H9 (cell line): ENCODE measurements around the gene DOCK9. TPM values are rescaled to one million over a fixed set of nuclear protein-coding genes. Genes with fewer than 3 reads are reported as not detected.

ENCODE experiments used
- DNase-seq: peaks from one replicate; pipeline ENCODE4 v3.0.0-alpha.2; 2017
- H2AFZ ChIP-seq: one replicate; pipeline ENCODE4 v1.6.1; 2013; ENCODE audit warnings: mild to moderate bottlenecking, low read length, control low read depth, moderate library complexity
- H2AK5ac ChIP-seq: 2 replicates; pipeline ENCODE4 v1.6.1; 2013; ENCODE audit warnings: low read length, control low read depth, mixed read lengths; ENCODE audit not compliant: insufficient read length
- H2BK120ac ChIP-seq: one replicate; pipeline ENCODE4 v1.6.1; 2013; ENCODE audit warnings: low read depth, mild to moderate bottlenecking, low read length, control low read depth, inconsistent platforms; ENCODE audit not compliant: poor library complexity, severe bottlenecking
- H2BK12ac ChIP-seq: 2 replicates; pipeline ENCODE4 v1.6.1; 2013; ENCODE audit warnings: low read length, control low read depth, mixed read lengths, low read depth; ENCODE audit not compliant: insufficient read length
- H2BK15ac ChIP-seq: 2 replicates; pipeline ENCODE4 v1.6.1; 2013; ENCODE audit warnings: low read depth, low read length, control low read depth
- H2BK20ac ChIP-seq: one replicate; pipeline ENCODE4 v1.6.1; 2013; ENCODE audit warnings: low read depth, mild to moderate bottlenecking, low read length, control low read depth, inconsistent platforms; ENCODE audit not compliant: poor library complexity, severe bottlenecking
- H2BK5ac ChIP-seq: 2 replicates; pipeline ENCODE4 v1.6.1; 2013; ENCODE audit warnings: low read length, control low read depth, mixed read lengths; ENCODE audit not compliant: insufficient read length
- H3K14ac ChIP-seq: 2 replicates; pipeline ENCODE4 v1.6.1; 2013; ENCODE audit warnings: low read length, control low read depth; ENCODE audit not compliant: insufficient read depth
- H3K18ac ChIP-seq: 2 replicates; pipeline ENCODE4 v1.6.1; 2013; ENCODE audit warnings: low read depth, mild to moderate bottlenecking, mixed read lengths, low read length, control low read depth; ENCODE audit not compliant: insufficient read length
- H3K23ac ChIP-seq: 2 replicates; pipeline ENCODE4 v1.6.1; 2013; ENCODE audit warnings: low read length, control low read depth, mixed read lengths, low read depth; ENCODE audit not compliant: insufficient read length
- H3K23me2 ChIP-seq: 2 replicates; pipeline ENCODE4 v1.6.1; 2013; ENCODE audit warnings: low read depth, mild to moderate bottlenecking, mixed read lengths, low read length, control low read depth; ENCODE audit not compliant: insufficient read length, poor library complexity, severe bottlenecking
- H3K27ac ChIP-seq: 2 replicates; pipeline ENCODE4 v1.5.1; 2013; ENCODE audit warnings: low read length, control low read depth, mixed read lengths, low read depth; ENCODE audit not compliant: insufficient read length
- H3K27me3 ChIP-seq: 2 replicates; pipeline ENCODE4 v1.6.1; 2013; ENCODE audit warnings: low read length, control low read depth, inconsistent platforms; ENCODE audit not compliant: insufficient read depth
- H3K4ac ChIP-seq: 2 replicates; pipeline ENCODE4 v1.6.1; 2013; ENCODE audit warnings: low read depth, mild to moderate bottlenecking, control low read depth, inconsistent platforms, low read length, moderate library complexity
- H3K4me1 ChIP-seq: 2 replicates; pipeline ENCODE4 v1.6.1; 2013; ENCODE audit warnings: low read length, control low read depth, inconsistent platforms; ENCODE audit not compliant: insufficient read depth
- H3K4me2 ChIP-seq: 2 replicates; pipeline ENCODE4 v1.6.1; 2013; ENCODE audit warnings: low read length, control low read depth, mixed read lengths; ENCODE audit not compliant: insufficient read length, insufficient read depth
- H3K56ac ChIP-seq: 2 replicates; pipeline ENCODE4 v1.6.1; 2013; ENCODE audit warnings: low read depth, mild to moderate bottlenecking, mixed read lengths, low read length, control low read depth; ENCODE audit not compliant: insufficient read length
- H3K79me1 ChIP-seq: 2 replicates; pipeline ENCODE4 v1.6.1; 2013; ENCODE audit warnings: low read depth, mild to moderate bottlenecking, moderate library complexity, low read length, control low read depth, inconsistent platforms; ENCODE audit not compliant: insufficient read depth, poor library complexity, severe bottlenecking
- H3K79me2 ChIP-seq: 2 replicates; pipeline ENCODE4 v1.6.1; 2013; ENCODE audit warnings: low read length, control low read depth, inconsistent platforms; ENCODE audit not compliant: insufficient read depth
- H3K9ac ChIP-seq: 2 replicates; pipeline ENCODE4 v1.6.1; 2013; ENCODE audit warnings: low read length, control low read depth, mixed read lengths; ENCODE audit not compliant: insufficient read length; ENCODE audit errors: extremely low read depth
- H3K9me3 ChIP-seq: one replicate; pipeline ENCODE4 v1.6.1; 2013; ENCODE audit warnings: low read depth, low read length, inconsistent platforms; ENCODE audit not compliant: control insufficient read depth
- H3T11ph ChIP-seq: one replicate; pipeline ENCODE4 v1.6.1; 2013; ENCODE audit warnings: mild to moderate bottlenecking, low read length, control low read depth, inconsistent platforms
- H4K20me1 ChIP-seq: one replicate; pipeline ENCODE4 v1.6.1; 2013; ENCODE audit not compliant: control insufficient read depth, insufficient read length, insufficient read depth
- H4K5ac ChIP-seq: 2 replicates; pipeline ENCODE4 v1.6.1; 2013; ENCODE audit warnings: low read depth, mild to moderate bottlenecking, mixed read lengths, low read length, control low read depth; ENCODE audit not compliant: insufficient read length
- H4K8ac ChIP-seq: replicated peaks from 2 replicates; pipeline ENCODE4 v1.6.1; 2013; ENCODE audit warnings: low read length, control low read depth, mixed read lengths, low read depth; ENCODE audit not compliant: insufficient read length
- H4K91ac ChIP-seq: 2 replicates; pipeline ENCODE4 v1.6.1; 2013; ENCODE audit warnings: low read depth, mild to moderate bottlenecking, moderate library complexity, mixed read lengths, low read length, control low read depth; ENCODE audit not compliant: insufficient read length
- H3K27ac Mint-ChIP-seq, 3 experiments: 2 replicates in 2 of 3; 3 replicates in 1 of 3; pipeline ENCODE4 v1.8.0; 2020 to 2021; ENCODE audit warnings: mixed read lengths in 3 of 3, mild to moderate bottlenecking in 1 of 3, moderate library complexity in 1 of 3
- H3K27me3 Mint-ChIP-seq: 2 replicates; pipeline ENCODE4 v1.8.0; 2021; ENCODE audit warnings: low read depth, mild to moderate bottlenecking, moderate library complexity, mixed read lengths
- H3K36me3 Mint-ChIP-seq, 3 experiments: 2 replicates in 2 of 3; 3 replicates in 1 of 3; pipeline ENCODE4 v1.8.0; 2020 to 2021; ENCODE audit warnings: low read depth in 3 of 3, mixed read lengths in 3 of 3; ENCODE audit not compliant: insufficient read depth in 1 of 3
- H3K4me1 Mint-ChIP-seq, 2 experiments: 2 replicates each; pipeline ENCODE4 v1.8.0; 2020; ENCODE audit warnings: mixed read lengths in 2 of 2
- H3K4me3 Mint-ChIP-seq, 2 experiments: 2 replicates in 1 of 2; 3 replicates in 1 of 2; pipeline ENCODE4 v1.8.0; 2020 to 2021; ENCODE audit warnings: mild to moderate bottlenecking in 2 of 2, mixed read lengths in 2 of 2, moderate library complexity in 1 of 2
- H3K9me3 Mint-ChIP-seq, 2 experiments: 2 replicates in 1 of 2; 3 replicates in 1 of 2; pipeline ENCODE4 v1.8.0; 2020; ENCODE audit warnings: mild to moderate bottlenecking in 2 of 2, mixed read lengths in 2 of 2, moderate library complexity in 1 of 2
- WGBS: extraction: QIAGEN DNeasy Blood & Tissue Kit; methylation state at CpG from one replicate; pipeline ENCODE4 v1.1.7; 2013; ENCODE audit warnings: missing lambda C conversion rate, low lambda C conversion rate, mixed read lengths; ENCODE audit not compliant: insufficient read length; ENCODE audit errors: extremely low coverage; 5-methylcytosine and 5-hydroxymethylcytosine counted together
- total RNA-seq: library from RNA; stranded (reverse); gene quantifications from 2 replicates; pipeline ENCODE4 v1.2.1, GENCODE V29; 2021
- TF ChIP-seq, protein P1 (sequence below): fragments of 200-600 bp; sonication (generic); conservative IDR thresholded peaks from 3 replicates; pipeline ENCODE4 v1.8.0; 2021; ENCODE audit warnings: antibody characterized with exemption, mild to moderate bottlenecking

DOCK9 gene
- total RNA-seq, 1 experiment from 2014 or later = 23.0 TPM

DNA sequence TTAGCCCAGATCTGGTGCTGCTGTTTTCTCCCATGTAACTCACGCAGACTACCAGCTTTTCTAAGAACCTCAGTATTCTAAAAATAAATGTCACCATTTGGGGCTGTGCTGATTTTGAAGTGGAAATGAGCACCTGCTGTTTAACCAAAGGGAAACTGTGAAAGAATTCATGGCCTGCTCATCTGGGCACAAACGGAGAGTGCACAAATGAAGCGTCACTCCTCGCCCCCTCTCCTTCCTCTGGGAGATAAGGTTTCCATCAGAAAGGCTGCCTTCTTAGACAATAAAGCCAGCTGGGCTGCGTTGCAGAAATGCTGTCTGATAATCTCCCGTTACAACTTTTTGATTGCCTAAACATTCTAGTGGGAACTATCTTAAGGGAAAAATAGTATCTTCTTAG lies 151.7 kb downstream of the DOCK9 start:
- H3K4me3 Mint-ChIP-seq = no peak overlapping the region
- no peak overlapping the region for H2BK15ac ChIP-seq
- no peak overlapping the region for H3K18ac ChIP-seq
- H4K91ac ChIP-seq = no peak overlapping the region
- H3K79me2 ChIP-seq = no peaks in the 10 kb centered on the region
- H2BK20ac ChIP-seq = no peak overlapping the region
- H3K23ac ChIP-seq = no peak overlapping the region
- H4K8ac ChIP-seq = no peak overlapping the region
- H3K9me3 Mint-ChIP-seq = no peaks in the 10 kb centered on the region
- H4K20me1 ChIP-seq = peaks cover 3% of the 10 kb centered on the region
- H3K14ac ChIP-seq = no peak overlapping the region
- H3K23me2 ChIP-seq = no peaks in the 10 kb centered on the region
- WGBS = no CpG with 5 or more reads among the region's 6 CpGs
- no peak overlapping the region for H3K27ac ChIP-seq
- H2BK5ac ChIP-seq = no peak overlapping the region
- peaks cover 0 to 2% (median 0%) of the 10 kb centered on the region in 3 experiments; a peak in 2 of 7 replicates for H3K36me3 Mint-ChIP-seq
- no peaks in the 10 kb centered on the region for H3K27me3 ChIP-seq
- peaks cover 9% of the 10 kb centered on the region for H3K4me1 ChIP-seq
- no peak overlapping the region for H3K4ac ChIP-seq
- no peak overlapping the region for H4K5ac ChIP-seq
- no peak overlapping the region for H2AK5ac ChIP-seq
- no peak overlapping the region for H3K4me2 ChIP-seq
- H3T11ph ChIP-seq = no peak overlapping the region
- H3K9me3 ChIP-seq = no peaks in the 10 kb centered on the region
- H3K9ac ChIP-seq = no peak overlapping the region
- H3K4me1 Mint-ChIP-seq = peaks cover 30 to 36% of the 10 kb centered on the region in 2 experiments
- peak overlapping the region in 1 of 3 experiments; percentile 39; a peak in 1 of 7 replicates for H3K27ac Mint-ChIP-seq
- no peak overlapping the region for H3K56ac ChIP-seq
- no peak overlapping the region for H2BK12ac ChIP-seq
- H3K79me1 ChIP-seq = no peaks in the 10 kb centered on the region
- H2BK120ac ChIP-seq = no peak overlapping the region
- H2AFZ ChIP-seq = no peak overlapping the region
- TF ChIP-seq, protein P1, sequence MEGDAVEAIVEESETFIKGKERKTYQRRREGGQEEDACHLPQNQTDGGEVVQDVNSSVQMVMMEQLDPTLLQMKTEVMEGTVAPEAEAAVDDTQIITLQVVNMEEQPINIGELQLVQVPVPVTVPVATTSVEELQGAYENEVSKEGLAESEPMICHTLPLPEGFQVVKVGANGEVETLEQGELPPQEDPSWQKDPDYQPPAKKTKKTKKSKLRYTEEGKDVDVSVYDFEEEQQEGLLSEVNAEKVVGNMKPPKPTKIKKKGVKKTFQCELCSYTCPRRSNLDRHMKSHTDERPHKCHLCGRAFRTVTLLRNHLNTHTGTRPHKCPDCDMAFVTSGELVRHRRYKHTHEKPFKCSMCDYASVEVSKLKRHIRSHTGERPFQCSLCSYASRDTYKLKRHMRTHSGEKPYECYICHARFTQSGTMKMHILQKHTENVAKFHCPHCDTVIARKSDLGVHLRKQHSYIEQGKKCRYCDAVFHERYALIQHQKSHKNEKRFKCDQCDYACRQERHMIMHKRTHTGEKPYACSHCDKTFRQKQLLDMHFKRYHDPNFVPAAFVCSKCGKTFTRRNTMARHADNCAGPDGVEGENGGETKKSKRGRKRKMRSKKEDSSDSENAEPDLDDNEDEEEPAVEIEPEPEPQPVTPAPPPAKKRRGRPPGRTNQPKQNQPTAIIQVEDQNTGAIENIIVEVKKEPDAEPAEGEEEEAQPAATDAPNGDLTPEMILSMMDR = no peak
- no peaks in the 10 kb centered on the region; the same call in none of the 2 replicates for H3K27me3 Mint-ChIP-seq
- no peak for DNase-seq
